Measurements from ENCODE around the gene CHCHD6. TPM values are rescaled to one million over a fixed set of nuclear protein-coding genes. Genes with fewer than 3 reads are reported as not detected.

CHCHD6 gene
- total and polyA plus RNA-seq, 4 donors, result 2.0 to 5.1 (median 3.9) TPM

DNA sequence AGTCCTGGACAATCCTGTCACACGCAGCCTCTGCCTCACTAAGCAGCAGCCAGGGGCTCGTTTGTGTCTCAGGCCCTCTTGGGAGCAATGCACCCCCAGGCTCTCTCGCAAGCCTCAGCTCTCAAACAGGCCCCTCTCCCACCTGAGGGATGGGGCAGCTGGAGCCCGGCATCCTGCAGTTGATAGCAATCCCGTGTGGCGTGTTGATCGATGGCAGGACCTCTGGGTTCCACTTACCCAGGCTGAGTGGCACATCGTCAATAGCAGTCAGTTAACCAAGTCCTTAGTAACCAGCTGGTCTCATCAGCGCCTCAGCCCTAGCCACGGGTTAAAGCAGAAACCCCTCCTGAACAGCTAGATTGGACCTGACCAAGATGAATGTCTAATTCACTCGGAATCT is 242.4 kb downstream of the CHCHD6 start:
- peaks cover 0 to 4% (median 0%) of the 10 kb centered on the region in 4 donors for H3K4me1 ChIP-seq (ENCODE audit: control insufficient read depth in 4 of 4, insufficient read depth in 4 of 4, low read length in 3 of 4)
- no peaks in the 10 kb centered on the region for H3K27me3 ChIP-seq (ENCODE audit: control insufficient read depth in 4 of 4, insufficient read depth in 4 of 4, low read length in 3 of 4)
- no peak overlapping the region for H3K4me3 ChIP-seq (ENCODE audit: low read depth in 1 of 3, low read length in 3 of 3)
- DNase-seq (ENCODE audit: low spot score), result no peak
- no peaks in the 10 kb centered on the region for H3K9me3 ChIP-seq (ENCODE audit: control insufficient read depth in 4 of 4, low read length in 3 of 4)
- no peak overlapping the region for H3K27ac ChIP-seq (ENCODE audit: low read depth in 1 of 2, low read length in 2 of 2)
- no peaks in the 10 kb centered on the region for H3K36me3 ChIP-seq (ENCODE audit: control insufficient read depth in 4 of 4, insufficient read depth in 3 of 4, low read depth in 1 of 4, low read length in 3 of 4)
- H3K9ac ChIP-seq (ENCODE audit: low read depth in 1 of 2, low read length in 2 of 2), result no peak overlapping the region
- WGBS, result 94% methylated on average over 11 of the region's 11 CpGs
- TF ChIP-seq NR2F2 (IDR thresholded peaks at IDR 0.05) (no peak), HNF4G (IDR thresholded peaks at IDR 0.05) (no peak), HNF4A (conservative IDR thresholded peaks at IDR 0.05) (no peak), CTCF (IDR thresholded peaks at IDR 0.05; ENCODE audit: low read depth, low read length, missing input control) (no peak), EGR1 (IDR thresholded peaks at IDR 0.05; ENCODE audit: low read depth in 2 of 2) (no peak), REST (IDR thresholded peaks at IDR 0.05) (no peak)

- Histone ChIP-seq H3K9me3 (ENCODE audit: control insufficient read depth in 4 of 4, low read length in 3 of 4) (no peaks in the 10 kb centered on the region), H3K4me1 (ENCODE audit: control insufficient read depth in 4 of 4, insufficient read depth in 4 of 4, low read length in 3 of 4) (peaks cover 0 to 4% (median 0%) of the 10 kb centered on the region in 4 donors), H3K27me3 (ENCODE audit: control insufficient read depth in 4 of 4, insufficient read depth in 4 of 4, low read length in 3 of 4) (no peaks in the 10 kb centered on the region), H3K36me3 (ENCODE audit: control insufficient read depth in 4 of 4, insufficient read depth in 3 of 4, low read depth in 1 of 4, low read length in 3 of 4) (no peaks in the 10 kb centered on the region), H3K27ac (ENCODE audit: low read depth in 1 of 2, low read length in 2 of 2) (no peak overlapping the region), H3K9ac (ENCODE audit: low read depth in 1 of 2, low read length in 2 of 2) (no peak overlapping the region), H3K4me3 (ENCODE audit: low read depth in 1 of 3, low read length in 3 of 3) (no peak overlapping the region)
- TF ChIP-seq HNF4G (IDR thresholded peaks at IDR 0.05) (no peak), YY1 (IDR thresholded peaks at IDR 0.05) (no peak), MAX (IDR thresholded peaks at IDR 0.05) (no peak), NR2F2 (IDR thresholded peaks at IDR 0.05) (no peak), GABPA (IDR thresholded peaks at IDR 0.05 in 1 of 2, conservative IDR thresholded peaks at IDR 0.05 in 1 of 2) (no peak)
- 74% methylated on average over 8 of the region's 8 CpGs for WGBS
- DNase-seq (ENCODE audit: low spot score), result no peak
Observed at GRCh38 chr3:126947429-126947828, 243.4 kb downstream of the CHCHD6 start.

GRCh38 chr3:126948980-126949535 is 245.0 kb downstream of the CHCHD6 start:
- WGBS, result 87% methylated on average over 14 of the region's 14 CpGs
- Histone ChIP-seq H3K9ac (ENCODE audit: low read depth in 1 of 2, low read length in 2 of 2) (no peak overlapping the region), H3K9me3 (ENCODE audit: control insufficient read depth in 4 of 4, low read length in 3 of 4) (no peaks in the 10 kb centered on the region), H3K36me3 (ENCODE audit: control insufficient read depth in 4 of 4, insufficient read depth in 3 of 4, low read depth in 1 of 4, low read length in 3 of 4) (no peaks in the 10 kb centered on the region), H3K27ac (ENCODE audit: low read depth in 1 of 2, low read length in 2 of 2) (no peak overlapping the region), H3K4me3 (ENCODE audit: low read depth in 1 of 3, low read length in 3 of 3) (no peak overlapping the region), H3K27me3 (ENCODE audit: control insufficient read depth in 4 of 4, insufficient read depth in 4 of 4, low read length in 3 of 4) (no peaks in the 10 kb centered on the region), H3K4me1 (ENCODE audit: control insufficient read depth in 4 of 4, insufficient read depth in 4 of 4, low read length in 3 of 4) (peaks cover 0 to 4% (median 0%) of the 10 kb centered on the region in 4 donors)
- DNase-seq (ENCODE audit: low spot score), result no peak
- TF ChIP-seq HNF4A (conservative IDR thresholded peaks at IDR 0.05), result no peak
- TF ChIP-seq REST (IDR thresholded peaks at IDR 0.05), result no peak
- TF ChIP-seq RXRA (IDR thresholded peaks at IDR 0.05), result no peak
- no peak for TF ChIP-seq HNF4G (IDR thresholded peaks at IDR 0.05)
- TF ChIP-seq TAF1 (conservative IDR thresholded peaks at IDR 0.05), result no peak
- TF ChIP-seq ZBTB33 (IDR thresholded peaks at IDR 0.05), result no peak

Data from liver (tissue), 9 donors.